ENCODE measurements around the gene IDH3G. TPM values are rescaled to one million over a fixed set of nuclear protein-coding genes. Genes with fewer than 3 reads are reported as not detected.
"Not testable (repeated sequence)": the region's sequence is repeated elsewhere in the genome, so short reads cannot be mapped to it uniquely, and the experiment has no call there.

IDH3G gene
- total and polyA plus RNA-seq, 2 donors (not counting 1 experiment from before 2014, with no cell fraction given): 62.8 to 122 TPM

DNA sequence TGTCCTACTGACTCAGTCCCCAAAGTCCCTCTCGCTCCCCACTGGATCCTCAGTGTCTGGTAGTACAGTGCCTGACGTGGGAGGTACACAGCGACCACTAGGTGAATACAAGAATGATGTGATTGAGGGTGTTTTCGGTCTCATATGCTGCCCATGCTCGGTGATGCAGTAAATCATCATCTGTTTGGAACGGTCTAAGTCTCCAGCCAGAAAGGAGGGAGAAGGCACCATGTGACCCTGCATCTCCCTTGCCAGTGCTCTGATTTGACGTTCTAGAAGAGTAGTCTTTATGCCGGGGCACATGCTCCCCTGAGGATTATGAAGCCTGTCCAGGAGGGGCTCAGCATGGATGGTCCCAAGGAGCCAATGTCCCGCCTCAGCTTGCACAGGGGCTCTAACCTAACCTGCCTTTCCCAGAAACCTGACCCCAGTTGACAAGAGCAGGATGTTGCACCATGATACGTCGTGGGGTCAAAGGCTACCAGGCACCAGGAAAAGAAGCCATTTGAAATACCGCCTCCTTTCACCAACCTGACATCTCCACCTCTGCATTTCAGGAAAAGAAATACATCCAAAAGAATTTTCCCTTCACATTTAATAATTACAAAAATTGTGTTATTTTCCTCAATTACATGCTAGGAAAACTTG is 43.9 kb downstream of the IDH3G start:
- ChIA-PET CTCF (no interaction called here), POLR2A (no interaction called here)
- H3K9me3 Mint-ChIP-seq (ENCODE audit: insufficient read depth): no peaks in the 10 kb centered on the region
- H3K4me1 Mint-ChIP-seq: peaks cover 17% of the 10 kb centered on the region
- intact Hi-C loops (cut with micrococcal nuclease): no loop called here
- Histone ChIP-seq H3K79me2 (ENCODE audit: control insufficient read depth, insufficient read depth, low read length) (no peaks in the 10 kb centered on the region), H3K4me1 (ENCODE audit: control insufficient read depth in 2 of 2, insufficient read depth in 2 of 2, low read length in 2 of 2) (peaks cover 5 to 12% of the 10 kb centered on the region in 2 donors), H3K27me3 (replicated peaks in 1 of 4; ENCODE audit: control extremely low read depth in 1 of 4, control insufficient read depth in 3 of 4, insufficient read depth in 4 of 4, low read length in 3 of 4) (no peaks in the 10 kb centered on the region), H3K9ac (ENCODE audit: low read length) (no peak overlapping the region), H3K4me2 (replicated peaks; ENCODE audit: low read depth, low read length, poor library complexity, severe bottlenecking) (no peak overlapping the region), H3K9me3 (ENCODE audit: control extremely low read depth in 1 of 3, control insufficient read depth in 2 of 3, insufficient read depth in 1 of 3, low read length in 2 of 3) (no peaks in the 10 kb centered on the region), H4K20me1 (ENCODE audit: control insufficient read depth, insufficient read depth, low read length, poor library complexity, severe bottlenecking) (no peaks in the 10 kb centered on the region), H2AFZ (ENCODE audit: insufficient read depth, low read depth, low read length, poor library complexity, severe bottlenecking) (no peak overlapping the region), H3K27ac (ENCODE audit: low read length in 2 of 2) (no peak overlapping the region), H3K4me3 (ENCODE audit: control extremely low read depth in 1 of 5, extremely low read depth in 1 of 5, insufficient read depth in 1 of 5, low read depth in 2 of 5, low read length in 4 of 5) (no peak overlapping the region), H3K36me3 (replicated peaks in 1 of 2; ENCODE audit: control extremely low read depth in 1 of 2, control insufficient read depth in 1 of 2, extremely low read depth in 1 of 2, insufficient read depth in 2 of 2, low read length in 1 of 2) (no peaks in the 10 kb centered on the region)
- no peak overlapping the region for H3K27ac Mint-ChIP-seq
- TF ChIP-seq, protein P1, sequence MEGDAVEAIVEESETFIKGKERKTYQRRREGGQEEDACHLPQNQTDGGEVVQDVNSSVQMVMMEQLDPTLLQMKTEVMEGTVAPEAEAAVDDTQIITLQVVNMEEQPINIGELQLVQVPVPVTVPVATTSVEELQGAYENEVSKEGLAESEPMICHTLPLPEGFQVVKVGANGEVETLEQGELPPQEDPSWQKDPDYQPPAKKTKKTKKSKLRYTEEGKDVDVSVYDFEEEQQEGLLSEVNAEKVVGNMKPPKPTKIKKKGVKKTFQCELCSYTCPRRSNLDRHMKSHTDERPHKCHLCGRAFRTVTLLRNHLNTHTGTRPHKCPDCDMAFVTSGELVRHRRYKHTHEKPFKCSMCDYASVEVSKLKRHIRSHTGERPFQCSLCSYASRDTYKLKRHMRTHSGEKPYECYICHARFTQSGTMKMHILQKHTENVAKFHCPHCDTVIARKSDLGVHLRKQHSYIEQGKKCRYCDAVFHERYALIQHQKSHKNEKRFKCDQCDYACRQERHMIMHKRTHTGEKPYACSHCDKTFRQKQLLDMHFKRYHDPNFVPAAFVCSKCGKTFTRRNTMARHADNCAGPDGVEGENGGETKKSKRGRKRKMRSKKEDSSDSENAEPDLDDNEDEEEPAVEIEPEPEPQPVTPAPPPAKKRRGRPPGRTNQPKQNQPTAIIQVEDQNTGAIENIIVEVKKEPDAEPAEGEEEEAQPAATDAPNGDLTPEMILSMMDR (IDR thresholded peaks at IDR 0.05): no peak
- TF ChIP-seq EZH2 (IDR thresholded peaks at IDR 0.05; ENCODE audit: borderline replicate concordance, insufficient read depth, low read depth, low read length, poor library complexity, severe bottlenecking): no peak
- DNase-seq: no peak
- no peak overlapping the region for H3K4me3 Mint-ChIP-seq
- no peaks in the 10 kb centered on the region for H3K27me3 Mint-ChIP-seq
- ATAC-seq (ENCODE audit: low read depth): no peak
- WGBS (ENCODE audit: insufficient coverage): 70% methylated on average over 4 of the region's 12 CpGs

DNA sequence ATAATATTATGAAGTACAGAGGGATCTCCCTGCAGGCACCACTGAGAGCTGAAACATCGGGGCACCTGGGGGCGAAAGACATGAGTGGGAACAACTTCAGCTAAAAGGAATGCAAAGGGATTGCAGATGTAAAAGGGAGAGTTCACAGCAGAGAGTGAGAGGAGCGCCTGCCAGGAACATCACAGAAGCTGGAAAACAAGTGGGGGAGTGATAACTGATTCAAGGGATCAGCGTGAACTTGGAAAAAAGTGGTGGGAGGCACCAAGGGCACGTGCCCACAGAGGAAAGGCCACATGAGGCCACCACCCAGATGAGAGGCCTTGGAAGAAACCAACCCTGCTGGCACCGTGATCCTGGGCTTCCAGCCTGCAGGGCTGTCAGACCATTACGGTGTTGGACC is 45.2 kb downstream of the IDH3G start:
- POLR2A ChIA-PET; H3K4me3 Mint-ChIP-seq; H3K4me2 ChIP-seq (replicated peaks; ENCODE audit: low read depth, low read length, poor library complexity, severe bottlenecking); H3K9me3 Mint-ChIP-seq (ENCODE audit: insufficient read depth); H3K27ac Mint-ChIP-seq; CTCF ChIA-PET; H3K4me3 ChIP-seq (ENCODE audit: control extremely low read depth in 1 of 5, extremely low read depth in 1 of 5, insufficient read depth in 1 of 5, low read depth in 2 of 5, low read length in 4 of 5); DNase-seq; H3K27me3 Mint-ChIP-seq; intact Hi-C loops (cut with micrococcal nuclease); H4K20me1 ChIP-seq (ENCODE audit: control insufficient read depth, insufficient read depth, low read length, poor library complexity, severe bottlenecking); ATAC-seq (ENCODE audit: low read depth); H2AFZ ChIP-seq (ENCODE audit: insufficient read depth, low read depth, low read length, poor library complexity, severe bottlenecking); H3K27ac ChIP-seq (ENCODE audit: low read length in 2 of 2); H3K27me3 ChIP-seq (replicated peaks in 1 of 4; ENCODE audit: control extremely low read depth in 1 of 4, control insufficient read depth in 3 of 4, insufficient read depth in 4 of 4, low read length in 3 of 4); H3K79me2 ChIP-seq (ENCODE audit: control insufficient read depth, insufficient read depth, low read length); H3K36me3 ChIP-seq (replicated peaks in 1 of 2; ENCODE audit: control extremely low read depth in 1 of 2, control insufficient read depth in 1 of 2, extremely low read depth in 1 of 2, insufficient read depth in 2 of 2, low read length in 1 of 2); H3K9me3 ChIP-seq (ENCODE audit: control extremely low read depth in 1 of 3, control insufficient read depth in 2 of 3, insufficient read depth in 1 of 3, low read length in 2 of 3); H3K9ac ChIP-seq (ENCODE audit: low read length): not testable (repeated sequence)
- WGBS (ENCODE audit: insufficient coverage): 80% methylated on average over 5 of the region's 7 CpGs
- peaks cover 9 to 24% of the 10 kb centered on the region in 2 donors for H3K4me1 ChIP-seq (ENCODE audit: control insufficient read depth in 2 of 2, insufficient read depth in 2 of 2, low read length in 2 of 2)
- H3K4me1 Mint-ChIP-seq: peaks cover 25% of the 10 kb centered on the region

DNA sequence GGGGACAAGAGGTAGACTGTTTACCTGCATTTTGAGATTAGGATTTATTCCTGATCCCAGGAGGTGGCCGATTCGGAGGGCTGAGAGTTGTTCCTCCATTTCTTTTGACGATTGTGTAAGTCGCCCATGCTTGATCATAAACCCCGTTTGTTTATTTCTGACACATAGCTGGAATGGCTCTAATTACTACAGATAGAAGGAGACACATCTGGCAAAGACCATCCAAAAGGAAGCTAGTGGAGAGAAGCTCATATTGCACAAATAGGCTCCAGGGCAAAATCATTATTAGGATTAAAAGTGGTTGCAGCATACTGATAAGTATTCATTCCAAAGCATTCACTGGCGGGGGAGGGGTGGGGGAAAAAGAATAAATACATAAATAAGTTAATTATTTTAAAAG is 47.2 kb downstream of the IDH3G start:
- H4K20me1 ChIP-seq (ENCODE audit: control insufficient read depth, insufficient read depth, low read length, poor library complexity, severe bottlenecking); CTCF ChIA-PET; H3K4me3 Mint-ChIP-seq; ATAC-seq (ENCODE audit: low read depth); DNase-seq; H3K79me2 ChIP-seq (ENCODE audit: control insufficient read depth, insufficient read depth, low read length); H3K9ac ChIP-seq (ENCODE audit: low read length); H3K27ac Mint-ChIP-seq; H3K36me3 ChIP-seq (replicated peaks in 1 of 2; ENCODE audit: control extremely low read depth in 1 of 2, control insufficient read depth in 1 of 2, extremely low read depth in 1 of 2, insufficient read depth in 2 of 2, low read length in 1 of 2); H3K9me3 ChIP-seq (ENCODE audit: control extremely low read depth in 1 of 3, control insufficient read depth in 2 of 3, insufficient read depth in 1 of 3, low read length in 2 of 3); H3K27me3 ChIP-seq (replicated peaks in 1 of 4; ENCODE audit: control extremely low read depth in 1 of 4, control insufficient read depth in 3 of 4, insufficient read depth in 4 of 4, low read length in 3 of 4); POLR2A ChIA-PET; H3K9me3 Mint-ChIP-seq (ENCODE audit: insufficient read depth); H2AFZ ChIP-seq (ENCODE audit: insufficient read depth, low read depth, low read length, poor library complexity, severe bottlenecking); H3K27ac ChIP-seq (ENCODE audit: low read length in 2 of 2); H3K4me3 ChIP-seq (ENCODE audit: control extremely low read depth in 1 of 5, extremely low read depth in 1 of 5, insufficient read depth in 1 of 5, low read depth in 2 of 5, low read length in 4 of 5); intact Hi-C loops (cut with micrococcal nuclease); H3K27me3 Mint-ChIP-seq; H3K4me2 ChIP-seq (replicated peaks; ENCODE audit: low read depth, low read length, poor library complexity, severe bottlenecking): not testable (repeated sequence)
- WGBS (ENCODE audit: insufficient coverage): no CpG with 5 or more reads among the region's 6 CpGs
- H3K4me1 Mint-ChIP-seq: peaks cover 35% of the 10 kb centered on the region
- H3K4me1 ChIP-seq (ENCODE audit: control insufficient read depth in 2 of 2, insufficient read depth in 2 of 2, low read length in 2 of 2): peaks cover 13 to 43% of the 10 kb centered on the region in 2 donors
